ENCODE results near the gene OR2C3. TPM values are rescaled to one million over a fixed set of nuclear protein-coding genes. Genes with fewer than 3 reads are reported as not detected.

The OR2C3 gene
- total RNA-seq, 1 donor from 2014 or later = not detected

- Mint-ChIP-seq H3K9me3 (ENCODE audit: unreplicated experiment) (peaks cover 2% of the 10 kb centered on the region), H3K36me3 (ENCODE audit: unreplicated experiment) (no peaks in the 10 kb centered on the region), H3K4me3 (ENCODE audit: unreplicated experiment) (no peak overlapping the region), H3K27me3 (ENCODE audit: unreplicated experiment) (no peaks in the 10 kb centered on the region), H3K27ac (ENCODE audit: unreplicated experiment) (no peak overlapping the region), H3K4me1 (ENCODE audit: low read depth, unreplicated experiment) (no peaks in the 10 kb centered on the region)
- DNase-seq = no peak
- no peak for TF ChIP-seq CTCF (IDR thresholded peaks at IDR 0.05; ENCODE audit: partially characterized antibody, unreplicated experiment)
Observed at GRCh38 chr1:247538561-247538960, 2.3 kb upstream of the OR2C3 start.

DNA sequence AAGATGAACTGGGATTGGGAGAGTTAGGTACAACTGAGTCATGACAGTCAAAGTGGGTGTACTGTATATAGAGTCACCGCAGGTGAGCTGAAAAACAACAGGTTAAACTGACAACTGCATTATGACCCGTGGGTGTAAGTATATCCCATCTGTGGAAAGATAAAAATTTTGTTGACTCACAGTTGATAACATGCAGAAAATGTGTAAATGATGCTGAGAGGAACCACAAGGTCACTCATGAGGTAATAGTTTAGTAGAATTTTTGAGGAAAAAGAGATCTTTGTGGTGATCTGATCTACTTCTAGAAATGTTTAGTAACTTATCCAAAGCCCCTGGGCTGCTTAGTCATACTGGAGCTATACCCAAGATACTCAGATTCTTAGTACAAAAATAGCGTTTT is 838 bp downstream of the OR2C3 start:
- H3K27ac Mint-ChIP-seq (ENCODE audit: unreplicated experiment) = no peak overlapping the region
- no peak for TF ChIP-seq CTCF (IDR thresholded peaks at IDR 0.05; ENCODE audit: partially characterized antibody, unreplicated experiment)
- H3K4me3 Mint-ChIP-seq (ENCODE audit: unreplicated experiment) = no peak overlapping the region
- H3K4me1 Mint-ChIP-seq (ENCODE audit: low read depth, unreplicated experiment) = no peaks in the 10 kb centered on the region
- peaks cover 4% of the 10 kb centered on the region for H3K9me3 Mint-ChIP-seq (ENCODE audit: unreplicated experiment)
- no peaks in the 10 kb centered on the region for H3K27me3 Mint-ChIP-seq (ENCODE audit: unreplicated experiment)
- no peaks in the 10 kb centered on the region for H3K36me3 Mint-ChIP-seq (ENCODE audit: unreplicated experiment)
- no peak for DNase-seq

DNA sequence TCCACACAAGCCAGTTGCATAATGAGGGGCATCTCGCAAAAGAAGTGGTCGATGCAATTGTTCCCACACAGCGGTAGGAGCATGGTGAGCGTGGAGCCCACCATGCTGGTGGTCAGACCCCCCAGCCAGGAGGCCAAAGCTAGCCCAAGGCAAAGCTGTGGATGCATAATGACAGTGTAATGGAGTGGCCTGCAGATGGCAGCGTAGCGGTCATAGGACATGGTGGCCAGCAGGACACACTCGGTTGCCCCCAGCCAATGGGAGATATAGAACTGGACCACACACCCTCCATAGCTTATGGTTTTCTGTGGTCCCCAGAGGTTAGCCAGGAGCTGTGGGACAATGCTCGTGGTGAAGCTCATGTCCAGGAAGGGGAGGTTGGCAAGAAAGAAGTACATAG is 4.3 kb downstream of the OR2C3 start:
- Mint-ChIP-seq H3K27ac (ENCODE audit: unreplicated experiment) (no peak overlapping the region), H3K9me3 (ENCODE audit: unreplicated experiment) (peaks cover 2% of the 10 kb centered on the region), H3K27me3 (ENCODE audit: unreplicated experiment) (no peaks in the 10 kb centered on the region), H3K4me1 (ENCODE audit: low read depth, unreplicated experiment) (no peaks in the 10 kb centered on the region), H3K36me3 (ENCODE audit: unreplicated experiment) (no peaks in the 10 kb centered on the region), H3K4me3 (ENCODE audit: unreplicated experiment) (no peak overlapping the region)
- no peak for DNase-seq
- no peak for TF ChIP-seq CTCF (IDR thresholded peaks at IDR 0.05; ENCODE audit: partially characterized antibody, unreplicated experiment)

DNA sequence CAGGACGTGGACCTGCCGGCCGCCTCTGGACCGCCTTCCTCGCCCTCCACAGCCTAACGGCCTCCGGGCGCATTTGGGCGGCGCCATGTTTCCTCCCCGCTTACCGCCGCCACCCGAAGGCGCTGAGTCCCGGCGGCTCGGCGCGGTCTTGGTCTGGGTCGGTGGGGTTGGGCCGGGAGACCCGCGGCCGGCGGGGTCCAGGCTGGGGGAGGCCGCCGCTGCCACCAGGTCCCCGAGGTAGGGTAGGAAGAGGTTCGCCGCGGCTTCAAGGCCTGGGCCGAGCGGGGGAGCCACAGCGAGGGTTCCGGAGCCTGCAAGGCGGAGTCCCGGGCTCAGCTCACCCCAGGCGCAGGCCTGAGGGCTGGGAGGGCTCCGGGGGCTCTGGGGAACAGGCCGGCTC is 5.5 kb downstream of the OR2C3 start:
- no peaks in the 10 kb centered on the region for H3K27me3 Mint-ChIP-seq (ENCODE audit: unreplicated experiment)
- DNase-seq = no peak
- no peak overlapping the region for H3K4me3 Mint-ChIP-seq (ENCODE audit: unreplicated experiment)
- no peaks in the 10 kb centered on the region for H3K36me3 Mint-ChIP-seq (ENCODE audit: unreplicated experiment)
- no peak overlapping the region for H3K27ac Mint-ChIP-seq (ENCODE audit: unreplicated experiment)
- H3K9me3 Mint-ChIP-seq (ENCODE audit: unreplicated experiment) = peaks cover 2% of the 10 kb centered on the region
- H3K4me1 Mint-ChIP-seq (ENCODE audit: low read depth, unreplicated experiment) = no peaks in the 10 kb centered on the region
- TF ChIP-seq CTCF (IDR thresholded peaks at IDR 0.05; ENCODE audit: partially characterized antibody, unreplicated experiment) = no peak

GRCh38 chr1:247529771-247530355 is 6.4 kb downstream of the OR2C3 start:
- Mint-ChIP-seq H3K27me3 (ENCODE audit: unreplicated experiment) (no peaks in the 10 kb centered on the region), H3K4me3 (ENCODE audit: unreplicated experiment) (no peak overlapping the region), H3K27ac (ENCODE audit: unreplicated experiment) (no peak overlapping the region), H3K4me1 (ENCODE audit: low read depth, unreplicated experiment) (no peaks in the 10 kb centered on the region), H3K36me3 (ENCODE audit: unreplicated experiment) (no peaks in the 10 kb centered on the region), H3K9me3 (ENCODE audit: unreplicated experiment) (peaks cover 2% of the 10 kb centered on the region)
- no peak for DNase-seq
- TF ChIP-seq CTCF (IDR thresholded peaks at IDR 0.05; ENCODE audit: partially characterized antibody, unreplicated experiment) = no peak

Data from glutamatergic neuron (in vitro differentiated cells).